HCT116 (cell line): ENCODE results near the gene PIGM. TPM values are rescaled to one million over a fixed set of nuclear protein-coding genes. Genes with fewer than 3 reads are reported as not detected.

ENCODE experiments used
- ATAC-seq: fragments of 200-7000 bp; cut with Tn5 transposase; 2 replicates; pipeline ENCODE4 v1.9.1; 2020; ENCODE audit warnings: mild to moderate bottlenecking, moderate library complexity
- BruUV-seq: library from RNA; stranded (reverse); fragments of 400-500 nt; replicated peaks from 2 replicates; lab custom pipeline; 2021; lab: Mats Ljungman, UMichigan
- CTCF ChIA-PET: fragments of 300-600 bp; sonication (Branson Sonifier 250); formaldehyde crosslinking; loops from one replicate; lab custom pipeline; 2021; ENCODE audit warnings: antibody characterized with exemption; lab: Charles Lee
- POLR2A ChIA-PET: fragments of 300-600, 350-600 bp; sonication (Branson Sonifier 250); formaldehyde crosslinking; loops from one replicate; lab custom pipeline; 2021; ENCODE audit warnings: antibody characterized with exemption; lab: Charles Lee
- RAD21 ChIA-PET, 2 experiments: fragments of 300-600 bp; sonication (Branson Sonifier 250); formaldehyde crosslinking; loops; one replicate each; lab custom pipeline; 2023; ENCODE audit warnings: low total read pairs in 2 of 2; ENCODE audit not compliant: uncharacterized antibody in 2 of 2, unreplicated experiment in 2 of 2, low non-redundant PET in 1 of 2; lab: Charles Lee
- DNase-seq: peaks from one replicate; pipeline ENCODE4 v3.0.0-alpha.2; 2010; ENCODE audit warnings: low read depth, low spot score
- H2AFZ ChIP-seq: fragments of 200-600 bp; shearing (Covaris generic), sonication (generic); 2 replicates; pipeline ENCODE4 v1.6.1; 2017; ENCODE audit warnings: low read depth, mixed run types, mixed read lengths, antibody characterized with exemption, low read length; ENCODE audit not compliant: poor library complexity, severe bottlenecking
- H3K27ac ChIP-seq: 2 replicates; pipeline ENCODE4 v1.5.1; 2012; ENCODE audit warnings: low read depth, low read length
- H3K27me3 ChIP-seq: fragments of 200-600 bp; sonication (generic); 2 replicates; pipeline ENCODE4 v1.6.1; 2016; ENCODE audit warnings: mixed run types, low read length, mixed read lengths; ENCODE audit not compliant: insufficient read depth
- H3K36me3 ChIP-seq, 2 experiments: fragments of 200-500 bp in 1 of 2; fragments of 200-600 bp in 1 of 2; sonication (Bioruptor generic) in 1 of 2; sonication (generic) in 1 of 2; 2 replicates each; pipeline versions ENCODE4 v1.5.1 to v1.6.1; 2014 to 2016; ENCODE audit warnings: low read length in 2 of 2, inconsistent platforms in 1 of 2, mixed read lengths in 1 of 2, mixed run types in 1 of 2; ENCODE audit not compliant: insufficient read depth in 2 of 2, control insufficient read depth in 1 of 2
- H3K4me1 ChIP-seq, 2 experiments: fragments of 200-600 bp in 1 of 2; sonication (generic) in 1 of 2; 2 replicates each; pipeline versions ENCODE4 v1.5.1 to v1.6.1; 2012 to 2017; ENCODE audit warnings: low read length in 2 of 2, inconsistent platforms in 1 of 2, mild to moderate bottlenecking in 1 of 2, mixed read lengths in 1 of 2, mixed run types in 1 of 2, moderate library complexity in 1 of 2; ENCODE audit not compliant: insufficient read depth in 2 of 2, control insufficient read depth in 1 of 2
- H3K4me2 ChIP-seq: fragments of 200-600 bp; sonication (generic); 2 replicates; pipeline ENCODE4 v1.6.1; 2017; ENCODE audit warnings: mixed run types, low read length, mixed read lengths
- H3K4me3 ChIP-seq, 2 experiments: fragments of 200-600 bp in 1 of 2; sonication (generic) in 1 of 2; replicated peaks in 1 of 2; 2 replicates each; pipeline ENCODE4 v1.5.1; 2011 to 2016; ENCODE audit warnings: low read length in 2 of 2, control low read depth in 1 of 2, low read depth in 1 of 2, mild to moderate bottlenecking in 1 of 2, mixed read lengths in 1 of 2, mixed run types in 1 of 2
- H3K79me2 ChIP-seq: fragments of 200-600 bp; sonication (generic); 2 replicates; pipeline ENCODE4 v1.6.1; 2017; ENCODE audit warnings: mild to moderate bottlenecking, mixed run types, low read length, moderate library complexity, mixed read lengths; ENCODE audit not compliant: insufficient read depth
- H3K9ac ChIP-seq: fragments of 200-600 bp; sonication (generic); 2 replicates; pipeline ENCODE4 v1.6.1; 2016; ENCODE audit warnings: low read length, mixed read lengths
- H3K9me2 ChIP-seq: fragments of 200-600 bp; sonication (generic), shearing (Covaris generic); 2 replicates; pipeline ENCODE4 v1.6.1; 2017; ENCODE audit warnings: mixed run types, mild to moderate bottlenecking, moderate library complexity; ENCODE audit not compliant: insufficient read depth
- H3K9me3 ChIP-seq, 2 experiments: fragments of 200-500 bp in 1 of 2; fragments of 200-600 bp in 1 of 2; sonication (Bioruptor generic) in 1 of 2; sonication (generic) in 1 of 2; 2 replicates each; pipeline ENCODE4 v1.6.1; 2014 to 2017; ENCODE audit warnings: low read length in 2 of 2, mixed read lengths in 2 of 2, inconsistent platforms in 1 of 2, low read depth in 1 of 2, mild to moderate bottlenecking in 1 of 2, mixed run types in 1 of 2, moderate library complexity in 1 of 2; ENCODE audit not compliant: control insufficient read depth in 1 of 2, insufficient read depth in 1 of 2
- H4K20me1 ChIP-seq: fragments of 200-600 bp; sonication (generic), shearing (Covaris generic); 2 replicates; pipeline ENCODE4 v1.6.1; 2017; ENCODE audit warnings: mixed run types, mild to moderate bottlenecking, moderate library complexity; ENCODE audit not compliant: insufficient read depth
- CBX3 ChIP-seq: IDR thresholded peaks from 2 replicates; pipeline ENCODE4 v1.6.1; 2012; ENCODE audit warnings: low read depth
- CEBPB ChIP-seq: IDR thresholded peaks from 2 replicates; pipeline ENCODE4 v1.6.1; 2012; ENCODE audit warnings: low read depth
- EGR1 ChIP-seq: IDR thresholded peaks from 2 replicates; pipeline ENCODE4 v1.6.1; 2012; ENCODE audit warnings: low read depth
- ELF1 ChIP-seq: IDR thresholded peaks from 2 replicates; pipeline ENCODE4 v1.6.1; 2012; ENCODE audit warnings: low read depth, borderline replicate concordance
- EZH2 ChIP-seq: fragments of 200-600 bp; sonication (generic); IDR thresholded peaks from 2 replicates; pipeline ENCODE4 v1.6.1; 2017; ENCODE audit warnings: antibody characterized with exemption, mixed run types
- EZH2phosphoT487 ChIP-seq: fragments of 200-600 bp; IDR thresholded peaks from 2 replicates; pipeline ENCODE4 v1.6.1; 2018; ENCODE audit warnings: antibody characterized with exemption, borderline replicate concordance
- JUND ChIP-seq: IDR thresholded peaks from 2 replicates; pipeline ENCODE4 v1.6.1; 2012
- POLR2A ChIP-seq: IDR thresholded peaks from 2 replicates; pipeline ENCODE4 v1.7.0; 2011; ENCODE audit warnings: borderline replicate concordance; ENCODE audit not compliant: insufficient read depth, insufficient read length; ENCODE audit errors: extremely low read depth
- RAD21 ChIP-seq: IDR thresholded peaks from 2 replicates; pipeline ENCODE4 v1.6.1; 2012; ENCODE audit warnings: low read depth, mild to moderate bottlenecking
- SIN3A ChIP-seq: IDR thresholded peaks from 2 replicates; pipeline ENCODE4 v1.6.1; 2012; ENCODE audit warnings: low read depth
- SRF ChIP-seq: IDR thresholded peaks from 2 replicates; pipeline ENCODE4 v1.6.1; 2012; ENCODE audit warnings: low read depth
- TCF7L2 ChIP-seq: IDR thresholded peaks from 2 replicates; pipeline ENCODE4 v1.7.0; 2011; ENCODE audit warnings: borderline replicate concordance, inconsistent platforms; ENCODE audit not compliant: insufficient read depth, insufficient read length; ENCODE audit errors: extremely low read depth
- ZFX ChIP-seq: fragments of 450-650 bp; IDR thresholded peaks from 2 replicates; pipeline ENCODE4 v1.6.1; 2017
- intact Hi-C: fragments of 100-400 bp; cut with micrococcal nuclease; formaldehyde crosslinking; loops from 2 replicates; pipeline ENCODE4 v1.10.0; 2022
- total RNA-seq: library from RNA; stranded (reverse); gene quantifications from one replicate; pipeline ENCODE4 v1.2.1, GENCODE V29; 2021; ENCODE audit not compliant: unreplicated experiment
- TF ChIP-seq, protein P1 (sequence below), 3 experiments: fragments of 200-600 bp in 1 of 3; sonication (generic) in 1 of 3; IDR thresholded peaks in 2 of 3; conservative IDR thresholded peaks in 1 of 3; 2 replicates each; pipeline ENCODE4 v1.5.1; 2012 to 2017; ENCODE audit warnings: low read depth in 2 of 3, low read length in 2 of 3, antibody characterized with exemption in 1 of 3, borderline replicate concordance in 1 of 3, control low read depth in 1 of 3, mild to moderate bottlenecking in 1 of 3, mixed read lengths in 1 of 3, mixed run types in 1 of 3, moderate library complexity in 1 of 3; ENCODE audit not compliant: insufficient read depth in 1 of 3
- TF ChIP-seq, protein P2 (sequence below): IDR thresholded peaks from 2 replicates; pipeline ENCODE4 v1.6.1; 2011; ENCODE audit warnings: mild to moderate bottlenecking, low read length, moderate library complexity; ENCODE audit not compliant: insufficient replicate concordance; ENCODE audit errors: extremely low read depth
- TF ChIP-seq, protein P3 (sequence below): IDR thresholded peaks from 2 replicates; pipeline ENCODE4 v1.6.1; 2012
- TF ChIP-seq, protein P4 (sequence below): IDR thresholded peaks from 2 replicates; pipeline ENCODE4 v1.6.1; 2012; ENCODE audit warnings: low read depth
- TF ChIP-seq, protein P5 (sequence below): IDR thresholded peaks from 2 replicates; pipeline ENCODE4 v1.6.1; 2012

PIGM gene
- total RNA-seq, 1 experiment from 2014 or later = 4.1 TPM

DNA sequence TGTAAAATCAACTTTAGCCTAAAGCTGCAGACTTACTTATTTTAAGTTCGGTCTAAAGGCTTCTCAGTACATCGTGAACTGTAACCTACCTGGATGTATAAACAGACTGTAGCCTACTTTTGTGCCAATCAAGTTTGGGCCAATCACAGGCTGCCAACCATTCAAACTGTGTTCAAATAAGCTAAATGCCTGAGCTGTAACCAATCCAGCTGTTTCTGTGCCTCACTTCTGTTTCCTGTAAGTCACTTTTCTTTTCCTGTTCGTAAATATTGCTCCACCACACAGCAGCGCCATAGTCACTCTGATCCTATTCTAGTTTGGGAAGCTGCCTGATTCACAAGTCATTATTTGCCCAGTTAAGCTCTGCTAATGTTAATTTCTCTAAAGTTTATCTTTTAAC, 40.3 kb downstream of the PIGM start:
- no peaks in the 10 kb centered on the region for H3K79me2 ChIP-seq
- H3K9me2 ChIP-seq = no peaks in the 10 kb centered on the region
- H3K9ac ChIP-seq = no peak overlapping the region
- no peaks in the 10 kb centered on the region for H3K36me3 ChIP-seq
- H3K4me1 ChIP-seq = peaks cover 0 to 9% of the 10 kb centered on the region in 2 experiments; a peak in 2 of 4 replicates
- intact Hi-C loops = no loop called here
- TF ChIP-seq, protein P1, sequence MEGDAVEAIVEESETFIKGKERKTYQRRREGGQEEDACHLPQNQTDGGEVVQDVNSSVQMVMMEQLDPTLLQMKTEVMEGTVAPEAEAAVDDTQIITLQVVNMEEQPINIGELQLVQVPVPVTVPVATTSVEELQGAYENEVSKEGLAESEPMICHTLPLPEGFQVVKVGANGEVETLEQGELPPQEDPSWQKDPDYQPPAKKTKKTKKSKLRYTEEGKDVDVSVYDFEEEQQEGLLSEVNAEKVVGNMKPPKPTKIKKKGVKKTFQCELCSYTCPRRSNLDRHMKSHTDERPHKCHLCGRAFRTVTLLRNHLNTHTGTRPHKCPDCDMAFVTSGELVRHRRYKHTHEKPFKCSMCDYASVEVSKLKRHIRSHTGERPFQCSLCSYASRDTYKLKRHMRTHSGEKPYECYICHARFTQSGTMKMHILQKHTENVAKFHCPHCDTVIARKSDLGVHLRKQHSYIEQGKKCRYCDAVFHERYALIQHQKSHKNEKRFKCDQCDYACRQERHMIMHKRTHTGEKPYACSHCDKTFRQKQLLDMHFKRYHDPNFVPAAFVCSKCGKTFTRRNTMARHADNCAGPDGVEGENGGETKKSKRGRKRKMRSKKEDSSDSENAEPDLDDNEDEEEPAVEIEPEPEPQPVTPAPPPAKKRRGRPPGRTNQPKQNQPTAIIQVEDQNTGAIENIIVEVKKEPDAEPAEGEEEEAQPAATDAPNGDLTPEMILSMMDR (IDR thresholded peaks at IDR 0.05 in 2 of 3, conservative IDR thresholded peaks at IDR 0.05 in 1 of 3; ENCODE audit: borderline replicate concordance in 1 of 3, insufficient read depth in 1 of 3, low read depth in 2 of 3, low read length in 2 of 3) = no peak
- no peak for TF ChIP-seq ELF1
- no peak for TF ChIP-seq SRF
- TF ChIP-seq, protein P2, sequence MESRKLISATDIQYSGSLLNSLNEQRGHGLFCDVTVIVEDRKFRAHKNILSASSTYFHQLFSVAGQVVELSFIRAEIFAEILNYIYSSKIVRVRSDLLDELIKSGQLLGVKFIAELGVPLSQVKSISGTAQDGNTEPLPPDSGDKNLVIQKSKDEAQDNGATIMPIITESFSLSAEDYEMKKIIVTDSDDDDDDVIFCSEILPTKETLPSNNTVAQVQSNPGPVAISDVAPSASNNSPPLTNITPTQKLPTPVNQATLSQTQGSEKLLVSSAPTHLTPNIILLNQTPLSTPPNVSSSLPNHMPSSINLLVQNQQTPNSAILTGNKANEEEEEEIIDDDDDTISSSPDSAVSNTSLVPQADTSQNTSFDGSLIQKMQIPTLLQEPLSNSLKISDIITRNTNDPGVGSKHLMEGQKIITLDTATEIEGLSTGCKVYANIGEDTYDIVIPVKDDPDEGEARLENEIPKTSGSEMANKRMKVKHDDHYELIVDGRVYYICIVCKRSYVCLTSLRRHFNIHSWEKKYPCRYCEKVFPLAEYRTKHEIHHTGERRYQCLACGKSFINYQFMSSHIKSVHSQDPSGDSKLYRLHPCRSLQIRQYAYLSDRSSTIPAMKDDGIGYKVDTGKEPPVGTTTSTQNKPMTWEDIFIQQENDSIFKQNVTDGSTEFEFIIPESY = no peak
- TF ChIP-seq POLR2A = no peak
- TF ChIP-seq, protein P3, sequence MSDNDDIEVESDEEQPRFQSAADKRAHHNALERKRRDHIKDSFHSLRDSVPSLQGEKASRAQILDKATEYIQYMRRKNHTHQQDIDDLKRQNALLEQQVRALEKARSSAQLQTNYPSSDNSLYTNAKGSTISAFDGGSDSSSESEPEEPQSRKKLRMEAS = no peak
- no peak for TF ChIP-seq RAD21
- TF ChIP-seq, protein P4, sequence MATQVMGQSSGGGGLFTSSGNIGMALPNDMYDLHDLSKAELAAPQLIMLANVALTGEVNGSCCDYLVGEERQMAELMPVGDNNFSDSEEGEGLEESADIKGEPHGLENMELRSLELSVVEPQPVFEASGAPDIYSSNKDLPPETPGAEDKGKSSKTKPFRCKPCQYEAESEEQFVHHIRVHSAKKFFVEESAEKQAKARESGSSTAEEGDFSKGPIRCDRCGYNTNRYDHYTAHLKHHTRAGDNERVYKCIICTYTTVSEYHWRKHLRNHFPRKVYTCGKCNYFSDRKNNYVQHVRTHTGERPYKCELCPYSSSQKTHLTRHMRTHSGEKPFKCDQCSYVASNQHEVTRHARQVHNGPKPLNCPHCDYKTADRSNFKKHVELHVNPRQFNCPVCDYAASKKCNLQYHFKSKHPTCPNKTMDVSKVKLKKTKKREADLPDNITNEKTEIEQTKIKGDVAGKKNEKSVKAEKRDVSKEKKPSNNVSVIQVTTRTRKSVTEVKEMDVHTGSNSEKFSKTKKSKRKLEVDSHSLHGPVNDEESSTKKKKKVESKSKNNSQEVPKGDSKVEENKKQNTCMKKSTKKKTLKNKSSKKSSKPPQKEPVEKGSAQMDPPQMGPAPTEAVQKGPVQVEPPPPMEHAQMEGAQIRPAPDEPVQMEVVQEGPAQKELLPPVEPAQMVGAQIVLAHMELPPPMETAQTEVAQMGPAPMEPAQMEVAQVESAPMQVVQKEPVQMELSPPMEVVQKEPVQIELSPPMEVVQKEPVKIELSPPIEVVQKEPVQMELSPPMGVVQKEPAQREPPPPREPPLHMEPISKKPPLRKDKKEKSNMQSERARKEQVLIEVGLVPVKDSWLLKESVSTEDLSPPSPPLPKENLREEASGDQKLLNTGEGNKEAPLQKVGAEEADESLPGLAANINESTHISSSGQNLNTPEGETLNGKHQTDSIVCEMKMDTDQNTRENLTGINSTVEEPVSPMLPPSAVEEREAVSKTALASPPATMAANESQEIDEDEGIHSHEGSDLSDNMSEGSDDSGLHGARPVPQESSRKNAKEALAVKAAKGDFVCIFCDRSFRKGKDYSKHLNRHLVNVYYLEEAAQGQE = no peak
- TF ChIP-seq SIN3A = no peak
- TF ChIP-seq CBX3 = no peak
- TF ChIP-seq EGR1 = no peak
- TF ChIP-seq EZH2 = no peak
- TF ChIP-seq JUND = no peak
- no peak for TF ChIP-seq TCF7L2
- no peak for TF ChIP-seq EZH2phosphoT487
- TF ChIP-seq, protein P5, sequence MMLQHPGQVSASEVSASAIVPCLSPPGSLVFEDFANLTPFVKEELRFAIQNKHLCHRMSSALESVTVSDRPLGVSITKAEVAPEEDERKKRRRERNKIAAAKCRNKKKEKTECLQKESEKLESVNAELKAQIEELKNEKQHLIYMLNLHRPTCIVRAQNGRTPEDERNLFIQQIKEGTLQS = no peak
- TF ChIP-seq CEBPB = no peak
- no peak for TF ChIP-seq ZFX
- H3K27ac ChIP-seq = no peak overlapping the region
- POLR2A ChIA-PET = no interaction called here
- no peak overlapping the region for H3K4me2 ChIP-seq
- H4K20me1 ChIP-seq = no peaks in the 10 kb centered on the region
- BruUV-seq = no TSS peak
- RAD21 ChIA-PET = no interaction called here
- DNase-seq (no peak), ATAC-seq (no peak)
- H2AFZ ChIP-seq = peak overlapping the region; percentile 83
- H3K9me3 ChIP-seq = no peaks in the 10 kb centered on the region
- H3K4me3 ChIP-seq = no peak overlapping the region
- no peaks in the 10 kb centered on the region for H3K27me3 ChIP-seq
- CTCF ChIA-PET = interaction anchor here (1.5 kb wide), 1 partner anchor 15 kb away, joined by 9 read pairs; no protein-coding TSS in a partner anchor
